Measurements from ENCODE around the gene ATXN7. TPM values are rescaled to one million over a fixed set of nuclear protein-coding genes. Genes with fewer than 3 reads are reported as not detected.
A peak's percentile ranks its signal among the peaks of the same experiment; 100 is the strongest.

ATXN7 gene
- total and polyA plus RNA-seq, 2 of the 13 experiments (the other 11 are each of a cell fraction or from before 2014, with no cell fraction given), result 13.8 to 20.0 TPM

- H4K20me1 ChIP-seq (ENCODE audit: insufficient read depth, low read length), result peaks cover 3% of the 10 kb centered on the region
- H3K4me1 ChIP-seq (ENCODE audit: insufficient read depth, low read length), result peaks cover 54% of the 10 kb centered on the region
- no peak overlapping the region for H3K4me2 ChIP-seq (ENCODE audit: low read depth, low read length)
- no peaks in the 10 kb centered on the region for H3K27me3 ChIP-seq (ENCODE audit: control insufficient read depth in 1 of 2, insufficient read depth in 2 of 2, low read length in 2 of 2)
- POLR2A ChIA-PET, result no interaction called here
- BruUV-seq (replicated peaks), result no TSS peak
- peaks cover 32% of the 10 kb centered on the region for H3K79me2 ChIP-seq (ENCODE audit: insufficient read depth, low read length)
- no peaks in the 10 kb centered on the region for H3K9me3 ChIP-seq (ENCODE audit: low read length)
- intact Hi-C loops (cut with micrococcal nuclease; ENCODE audit: unreplicated experiment), result no loop called here
- TF ChIP-seq, protein P1, sequence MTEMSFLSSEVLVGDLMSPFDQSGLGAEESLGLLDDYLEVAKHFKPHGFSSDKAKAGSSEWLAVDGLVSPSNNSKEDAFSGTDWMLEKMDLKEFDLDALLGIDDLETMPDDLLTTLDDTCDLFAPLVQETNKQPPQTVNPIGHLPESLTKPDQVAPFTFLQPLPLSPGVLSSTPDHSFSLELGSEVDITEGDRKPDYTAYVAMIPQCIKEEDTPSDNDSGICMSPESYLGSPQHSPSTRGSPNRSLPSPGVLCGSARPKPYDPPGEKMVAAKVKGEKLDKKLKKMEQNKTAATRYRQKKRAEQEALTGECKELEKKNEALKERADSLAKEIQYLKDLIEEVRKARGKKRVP (CRISPR knock-in tag; IDR thresholded peaks at IDR 0.05), result peak in 1 of 2 experiments; percentile 81; a peak in 2 of 4 replicates
- TF ChIP-seq NFATC3 (CRISPR knock-in tag; IDR thresholded peaks at IDR 0.05), result no peak
- no peak for TF ChIP-seq ZNF619 (CRISPR knock-in tag; IDR thresholded peaks at IDR 0.05)
- 0 out of 2 replicates have a peak, but pooled peaks have one; percentile 35 for TF ChIP-seq CEBPG (CRISPR knock-in tag; IDR thresholded peaks at IDR 0.05)
- no peak for TF ChIP-seq ZNF569 (CRISPR knock-in tag; IDR thresholded peaks at IDR 0.05; ENCODE audit: borderline replicate concordance)
- no peak overlapping the region for H3K9ac ChIP-seq (ENCODE audit: insufficient read depth, low read depth, low read length)
- no peak overlapping the region for H3K4me3 ChIP-seq (replicated peaks in 1 of 3; ENCODE audit: insufficient read depth in 1 of 3, low read depth in 2 of 3, low read length in 3 of 3)
- CTCF ChIA-PET (ENCODE audit: low intra/inter-chr PET ratio, low total read pairs), result no interaction called here
- peaks cover 0 to 5% of the 10 kb centered on the region in 2 experiments; a peak in 2 of 5 replicates for H3K36me3 ChIP-seq (replicated peaks in 1 of 2; ENCODE audit: control insufficient read depth in 1 of 2, insufficient read depth in 2 of 2, low read length in 2 of 2)
- FAIRE-seq (no peak), ATAC-seq (no peak), DNase-seq (ENCODE audit: low spot score) (no peak)
- no peak overlapping the region for H3K27ac ChIP-seq (ENCODE audit: extremely low read length, insufficient read depth, low read length)
- H2AFZ ChIP-seq (ENCODE audit: low read length), result no peak overlapping the region
- in situ Hi-C loops (cut with HindIII; ENCODE audit: extremely low pct_ligation_motif_present, low pct_unique_long_range_greater_than_20kb), result no loop called here
These were observed 80.0 kb downstream of the ATXN7 start for GRCh38 chr3:63943678-63944077.

- CTCF ChIA-PET (ENCODE audit: low intra/inter-chr PET ratio, low total read pairs), result no interaction called here
- DNase-seq (ENCODE audit: low spot score), result peak; percentile 50
- Histone ChIP-seq H4K20me1 (ENCODE audit: insufficient read depth, low read length) (peaks cover 3% of the 10 kb centered on the region), H3K27ac (ENCODE audit: extremely low read length, insufficient read depth, low read length) (peak overlapping the region; percentile 51), H2AFZ (ENCODE audit: low read length) (no peak overlapping the region), H3K4me2 (ENCODE audit: low read depth, low read length) (peak overlapping the region; percentile 44), H3K36me3 (replicated peaks in 1 of 2; ENCODE audit: control insufficient read depth in 1 of 2, insufficient read depth in 2 of 2, low read length in 2 of 2) (peaks cover 0 to 5% of the 10 kb centered on the region in 2 experiments; a peak in 2 of 5 replicates), H3K9me3 (ENCODE audit: low read length) (no peaks in the 10 kb centered on the region), H3K79me2 (ENCODE audit: insufficient read depth, low read length) (peaks cover 32% of the 10 kb centered on the region), H3K4me3 (replicated peaks in 1 of 3; ENCODE audit: insufficient read depth in 1 of 3, low read depth in 2 of 3, low read length in 3 of 3) (no peak overlapping the region), H3K4me1 (ENCODE audit: insufficient read depth, low read length) (peaks cover 54% of the 10 kb centered on the region), H3K9ac (ENCODE audit: insufficient read depth, low read depth, low read length) (no peak overlapping the region), H3K27me3 (ENCODE audit: control insufficient read depth in 1 of 2, insufficient read depth in 2 of 2, low read length in 2 of 2) (no peaks in the 10 kb centered on the region)
- POLR2A ChIA-PET, result no interaction called here
- in situ Hi-C loops (cut with HindIII; ENCODE audit: extremely low pct_ligation_motif_present, low pct_unique_long_range_greater_than_20kb) (no loop called here), intact Hi-C loops (cut with micrococcal nuclease; ENCODE audit: unreplicated experiment) (no loop called here)
- peak; percentile 86 for ATAC-seq
- no TSS peak for BruUV-seq (replicated peaks)
- WGBS (ENCODE audit: low lambda C conversion rate), result 78% methylated on average over 3 of the region's 3 CpGs
- no peak for FAIRE-seq
- TF ChIP-seq ZNF792 (CRISPR knock-in tag; IDR thresholded peaks at IDR 0.05), result peak; percentile 97
- TF ChIP-seq ARNT2 (CRISPR knock-in tag; IDR thresholded peaks at IDR 0.05; ENCODE audit: low read depth), result no peak
- 0 out of 2 replicates have a peak, but pooled peaks have one; percentile 23 for TF ChIP-seq BCL6 (CRISPR knock-in tag; IDR thresholded peaks at IDR 0.05)
- TF ChIP-seq TOPORS (CRISPR knock-in tag; IDR thresholded peaks at IDR 0.05), result no peak
- TF ChIP-seq ZNF335 (CRISPR knock-in tag; IDR thresholded peaks at IDR 0.05), result no peak
- peak; percentile 84; the same call in 1 of the 2 replicates for TF ChIP-seq ZNF205 (CRISPR knock-in tag; IDR thresholded peaks at IDR 0.05)
- TF ChIP-seq FOXO1 (CRISPR knock-in tag; IDR thresholded peaks at IDR 0.05), result 0 out of 2 replicates have a peak, but pooled peaks have one; percentile 41
- TF ChIP-seq, protein P2, sequence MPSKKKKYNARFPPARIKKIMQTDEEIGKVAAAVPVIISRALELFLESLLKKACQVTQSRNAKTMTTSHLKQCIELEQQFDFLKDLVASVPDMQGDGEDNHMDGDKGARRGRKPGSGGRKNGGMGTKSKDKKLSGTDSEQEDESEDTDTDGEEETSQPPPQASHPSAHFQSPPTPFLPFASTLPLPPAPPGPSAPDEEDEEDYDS (CRISPR knock-in tag; IDR thresholded peaks at IDR 0.05), result peak; percentile 35; the same call in 1 of the 2 replicates
- no peak for TF ChIP-seq GPBP1L1 (CRISPR knock-in tag; IDR thresholded peaks at IDR 0.05)
- no peak for TF ChIP-seq ZSCAN9 (CRISPR knock-in tag; IDR thresholded peaks at IDR 0.05; ENCODE audit: borderline replicate concordance)
- TF ChIP-seq MLLT10 (CRISPR knock-in tag; IDR thresholded peaks at IDR 0.05), result no peak
- TF ChIP-seq GATAD2A (CRISPR knock-in tag; IDR thresholded peaks at IDR 0.05), result peak; percentile 32; the same call in 1 of the 2 replicates
- peak; percentile 93 for TF ChIP-seq ZNF441 (CRISPR knock-in tag; IDR thresholded peaks at IDR 0.05; ENCODE audit: borderline replicate concordance)
- TF ChIP-seq HDAC2 (CRISPR knock-in tag; IDR thresholded peaks at IDR 0.05), result peak; percentile 31; the same call in 1 of the 2 replicates
- TF ChIP-seq FOXA3 (CRISPR knock-in tag; IDR thresholded peaks at IDR 0.05), result peak; percentile 69; the same call in 1 of the 2 replicates
These were observed 82.0 kb downstream of the ATXN7 start for GRCh38 chr3:63945558-63946096.

Data from HepG2 (cell line).